ENCODE data around the gene PHF13.
"Not testable (repeated sequence)": the region's sequence is repeated elsewhere in the genome, so short reads cannot be mapped to it uniquely, and the experiment has no call there.

The PHF13 gene

GRCh38 chr1:6662468-6662867 is 48.9 kb downstream of the PHF13 start:
- H3K36me3 ChIP-seq (ENCODE audit: control insufficient read depth, insufficient read depth, low read length): peaks cover 11% of the 10 kb centered on the region
- H3K4me3 ChIP-seq (ENCODE audit: insufficient read depth, low read depth, low read length); H3K9me3 ChIP-seq (ENCODE audit: control insufficient read depth, low read length); H3K4me1 ChIP-seq (ENCODE audit: control insufficient read depth, insufficient read depth, low read length); H3K27ac ChIP-seq (ENCODE audit: insufficient read depth, low read depth, low read length, poor library complexity, severe bottlenecking); H3K27me3 ChIP-seq (ENCODE audit: control insufficient read depth, insufficient read depth, low read length, poor library complexity, severe bottlenecking): not testable (repeated sequence)
- 94 to 96% methylated on average over 7 of the region's 7 CpGs for WGBS, 2 experiments

DNA sequence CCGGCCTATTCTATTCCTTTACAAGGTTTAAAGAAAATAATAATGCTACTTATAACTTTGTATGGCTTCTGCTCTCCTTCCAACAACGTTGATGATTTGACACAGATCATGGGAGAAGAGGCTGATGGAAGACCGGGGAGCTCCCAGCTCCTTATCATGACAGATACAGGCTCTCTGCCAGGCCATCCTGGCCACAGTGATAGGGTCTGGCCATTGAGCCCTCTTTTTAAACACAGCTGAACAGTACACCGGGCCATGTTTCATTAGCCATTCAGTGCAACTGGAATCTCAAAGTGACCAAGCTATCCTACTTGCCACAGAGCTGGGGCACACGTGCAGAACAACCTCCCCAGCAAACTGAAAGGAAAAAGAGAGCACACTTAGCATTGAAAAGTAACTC is 53.2 kb downstream of the PHF13 start:
- no peak overlapping the region for H3K4me3 ChIP-seq (ENCODE audit: insufficient read depth, low read depth, low read length)
- H3K27me3 ChIP-seq (ENCODE audit: control insufficient read depth, insufficient read depth, low read length, poor library complexity, severe bottlenecking): no peaks in the 10 kb centered on the region

DNA sequence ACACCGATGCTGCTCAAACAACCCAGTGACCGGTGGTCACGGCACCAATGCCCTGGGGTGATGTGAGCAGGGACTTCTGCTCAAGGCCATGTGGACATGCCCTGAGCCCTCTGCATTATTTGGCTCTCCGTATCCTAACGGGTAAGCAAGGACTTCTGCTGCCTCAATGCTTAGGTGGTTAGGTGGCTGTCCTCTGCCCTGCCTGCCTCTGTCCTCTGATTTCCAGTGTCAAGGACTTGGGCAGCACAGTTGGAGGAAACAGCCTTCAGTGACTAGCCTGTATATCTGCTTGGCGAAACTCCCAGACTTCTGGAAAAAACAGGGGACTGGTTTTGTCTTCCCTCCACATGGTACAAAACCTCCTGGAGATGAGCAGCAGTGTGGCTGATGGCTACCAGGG is 53.6 kb downstream of the PHF13 start:
- 95 to 96% methylated on average over 6 of the region's 6 CpGs for WGBS, 2 experiments
- Histone ChIP-seq H3K4me1 (ENCODE audit: control insufficient read depth, insufficient read depth, low read length) (no peaks in the 10 kb centered on the region), H3K36me3 (ENCODE audit: control insufficient read depth, insufficient read depth, low read length) (peaks cover 13% of the 10 kb centered on the region)

More for the DNA sequence above, 53.2 kb downstream of the PHF13 start:
- Histone ChIP-seq H3K4me1 (ENCODE audit: control insufficient read depth, insufficient read depth, low read length) (no peaks in the 10 kb centered on the region), H3K9me3 (ENCODE audit: control insufficient read depth, low read length) (no peaks in the 10 kb centered on the region), H3K36me3 (ENCODE audit: control insufficient read depth, insufficient read depth, low read length) (peaks cover 12% of the 10 kb centered on the region), H3K27ac (ENCODE audit: insufficient read depth, low read depth, low read length, poor library complexity, severe bottlenecking) (no peak overlapping the region)
- WGBS, 2 experiments: 93 to 95% methylated on average over 5 of the region's 5 CpGs

DNA sequence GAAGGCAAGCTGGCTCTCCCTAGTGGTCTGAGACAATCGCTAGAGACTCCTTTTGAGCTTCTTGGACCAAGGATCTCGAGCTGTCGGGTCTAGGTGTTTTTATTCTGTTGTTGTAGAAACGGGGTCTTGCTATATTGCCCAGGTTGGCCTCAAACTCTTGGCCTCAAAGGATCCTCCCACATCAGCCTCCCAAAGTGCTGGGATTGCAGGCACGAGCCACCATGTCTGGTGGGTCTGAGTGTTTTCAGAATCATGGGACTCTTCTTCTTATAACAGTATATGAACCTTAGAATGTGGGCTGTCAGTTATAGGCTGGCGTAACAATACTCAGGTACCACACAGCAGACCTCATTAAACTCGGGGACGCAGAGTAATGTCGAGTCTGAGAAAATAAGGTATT is 55.0 kb downstream of the PHF13 start:
- Histone ChIP-seq H3K27ac (ENCODE audit: insufficient read depth, low read depth, low read length, poor library complexity, severe bottlenecking) (no peak overlapping the region), H3K4me3 (ENCODE audit: insufficient read depth, low read depth, low read length) (no peak overlapping the region), H3K36me3 (ENCODE audit: control insufficient read depth, insufficient read depth, low read length) (peaks cover 17% of the 10 kb centered on the region), H3K9me3 (ENCODE audit: control insufficient read depth, low read length) (no peaks in the 10 kb centered on the region), H3K27me3 (ENCODE audit: control insufficient read depth, insufficient read depth, low read length, poor library complexity, severe bottlenecking) (no peaks in the 10 kb centered on the region), H3K4me1 (ENCODE audit: control insufficient read depth, insufficient read depth, low read length) (no peaks in the 10 kb centered on the region)
- 93 to 95% methylated on average over 8 to 9 of the region's 9 CpGs for WGBS, 2 experiments

More for the DNA sequence above, 53.6 kb downstream of the PHF13 start:
- no peak overlapping the region for H3K4me3 ChIP-seq (ENCODE audit: insufficient read depth, low read depth, low read length)
- H3K9me3 ChIP-seq (ENCODE audit: control insufficient read depth, low read length): no peaks in the 10 kb centered on the region
- H3K27me3 ChIP-seq (ENCODE audit: control insufficient read depth, insufficient read depth, low read length, poor library complexity, severe bottlenecking): no peaks in the 10 kb centered on the region
- no peak overlapping the region for H3K27ac ChIP-seq (ENCODE audit: insufficient read depth, low read depth, low read length, poor library complexity, severe bottlenecking)

GRCh38 chr1:6672558-6672957 is 59.0 kb downstream of the PHF13 start:
- WGBS, 2 experiments: 92 to 94% methylated on average over 2 of the region's 2 CpGs
- H3K27ac ChIP-seq (ENCODE audit: insufficient read depth, low read depth, low read length, poor library complexity, severe bottlenecking): no peak overlapping the region
- H3K4me1 ChIP-seq (ENCODE audit: control insufficient read depth, insufficient read depth, low read length): no peaks in the 10 kb centered on the region
- no peaks in the 10 kb centered on the region for H3K9me3 ChIP-seq (ENCODE audit: control insufficient read depth, low read length)
- H3K4me3 ChIP-seq (ENCODE audit: insufficient read depth, low read depth, low read length): no peak overlapping the region
- H3K27me3 ChIP-seq (ENCODE audit: control insufficient read depth, insufficient read depth, low read length, poor library complexity, severe bottlenecking): no peaks in the 10 kb centered on the region
- H3K36me3 ChIP-seq (ENCODE audit: control insufficient read depth, insufficient read depth, low read length): peaks cover 21% of the 10 kb centered on the region

Measured in ectodermal cell (in vitro differentiated cells).